GM12864 (cell line): Measurements from ENCODE around the gene CEP162.

Source experiments
- DNase-seq: peaks from one replicate; pipeline ENCODE4 v3.0.0-alpha.2; 2011; ENCODE audit warnings: low read depth
- H3K4me3 ChIP-seq: 2 replicates; pipeline ENCODE4 v1.5.1; 2011; ENCODE audit warnings: mild to moderate bottlenecking, low read depth, low read length, control low read depth
- CTCF ChIP-seq: IDR thresholded peaks from 2 replicates; pipeline ENCODE4 v1.5.1; 2011; ENCODE audit warnings: low read depth, mild to moderate bottlenecking, moderate library complexity, low read length, control low read depth, inconsistent platforms; ENCODE audit errors: missing control alignments

CEP162 gene

GRCh38 chr6:84151669-84152068 is 75.8 kb downstream of the CEP162 start:
- no peak for TF ChIP-seq CTCF
- no peak for DNase-seq
- no peak overlapping the region for H3K4me3 ChIP-seq

GRCh38 chr6:84150705-84151104 is 76.7 kb downstream of the CEP162 start:
- no peak for DNase-seq
- no peak overlapping the region for H3K4me3 ChIP-seq
- TF ChIP-seq CTCF, result no peak

- no peak for TF ChIP-seq CTCF
- no peak for DNase-seq
- H3K4me3 ChIP-seq, result no peak overlapping the region
Measured at GRCh38 chr6:84141521-84141920, 85.9 kb downstream of the CEP162 start.

- H3K4me3 ChIP-seq, result no peak overlapping the region
- no peak for DNase-seq
- TF ChIP-seq CTCF, result no peak
Measured at GRCh38 chr6:84139311-84139710, 88.1 kb downstream of the CEP162 start.

GRCh38 chr6:84137989-84138575 is 89.4 kb downstream of the CEP162 start:
- DNase-seq, result no peak
- TF ChIP-seq CTCF, result no peak
- H3K4me3 ChIP-seq, result no peak overlapping the region

- TF ChIP-seq CTCF, result no peak
- no peak for DNase-seq
- H3K4me3 ChIP-seq, result no peak overlapping the region
Measured at GRCh38 chr6:84137051-84137375, 90.4 kb downstream of the CEP162 start.

GRCh38 chr6:84136364-84137050 is 90.9 kb downstream of the CEP162 start:
- no peak for DNase-seq
- H3K4me3 ChIP-seq, result no peak overlapping the region
- TF ChIP-seq CTCF, result no peak
